Activated CD8-positive, alpha-beta memory T cell treated with anti-CD3 and anti-CD28 coated beads for 36 hours (primary cell): ENCODE data around the gene HDAC3. TPM values are rescaled to one million over a fixed set of nuclear protein-coding genes. Genes with fewer than 3 reads are reported as not detected.

Experiments used
- CTCF ChIA-PET: fragments of 350-600 bp; sonication (Branson Sonifier 250); formaldehyde crosslinking; loops from one replicate; lab custom pipeline; 2021; ENCODE audit warnings: antibody characterized with exemption; lab: Charles Lee
- POLR2A ChIA-PET: fragments of 350-600 bp; sonication (Branson Sonifier 250); formaldehyde crosslinking; loops from one replicate; lab custom pipeline; 2021; ENCODE audit warnings: antibody characterized with exemption; lab: Charles Lee
- total RNA-seq, 2 experiments: library from RNA; stranded (reverse); gene quantifications; one replicate each; pipeline ENCODE4 v1.2.3, GENCODE V29; 2021

The HDAC3 gene
- total RNA-seq, 2 experiments from 2014 or later = 86.3 to 92.9 TPM

DNA sequence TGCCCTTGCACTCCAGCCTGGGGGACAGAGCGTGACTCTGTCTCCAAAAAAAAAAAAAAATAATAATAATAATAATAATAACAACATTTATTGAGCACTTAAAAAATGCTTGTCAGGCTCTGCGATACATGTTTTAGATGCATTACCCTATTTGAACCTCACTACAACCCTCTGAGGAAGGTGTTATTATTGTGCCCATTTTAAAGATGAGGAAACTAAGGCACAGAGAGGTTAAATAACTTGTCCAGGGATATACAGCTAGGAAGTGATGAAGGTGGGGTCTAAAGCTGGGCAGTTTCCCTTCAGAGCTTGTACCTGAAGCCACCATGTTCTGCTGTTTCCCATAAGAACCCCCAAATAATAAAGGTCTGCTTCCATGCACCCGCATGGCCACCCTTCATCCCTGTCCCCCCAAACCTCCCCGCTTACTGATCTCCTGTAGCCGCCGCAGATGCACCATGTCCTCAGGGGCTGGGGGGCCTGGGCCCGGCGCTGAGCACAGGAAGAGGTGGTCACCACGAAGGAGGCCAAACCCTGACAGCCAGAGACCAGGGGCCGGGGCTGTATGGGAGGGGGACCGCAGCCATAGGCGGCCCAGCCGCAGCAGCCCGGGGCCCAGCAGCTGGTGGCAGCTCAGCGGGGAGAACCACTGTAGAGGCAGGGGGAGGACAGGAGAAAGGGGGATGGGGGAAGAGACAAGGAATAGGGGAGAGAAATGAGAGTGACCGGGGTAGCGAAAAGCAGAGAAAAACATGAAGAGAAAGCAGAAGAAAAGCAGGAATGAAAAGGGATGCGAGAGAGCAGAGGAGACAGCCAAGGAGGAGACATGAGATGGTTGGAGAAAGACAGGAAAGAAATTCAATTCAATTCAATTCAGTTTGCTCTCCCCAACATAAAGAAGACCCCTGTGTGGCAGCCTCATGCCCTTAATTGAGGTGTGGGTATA lies 29.6 kb upstream of the HDAC3 start:
- ChIA-PET POLR2A (interaction anchor here (0.6 kb wide), 1 partner anchor 47 kb away, joined by 4 read pairs; no protein-coding TSS in a partner anchor), CTCF (interaction anchor here (0.6 to 2.1 kb wide), 8 partner anchors 11 to 1247 kb away, joined by 3 to 7 read pairs (median 4); no protein-coding TSS in a partner anchor)

GRCh38 chr5:141664733-141665461 lies 28.2 kb upstream of the HDAC3 start:
- ChIA-PET POLR2A (no interaction called here), CTCF (interaction anchor here (0.6 to 2.1 kb wide), 12 partner anchors 9 to 304 kb away, joined by 3 to 9 read pairs (median 5); partner anchors contain the start of genes FCHSD1, PCDH1 and RNF14)

GRCh38 chr5:141663506-141663905 lies 26.9 kb upstream of the HDAC3 start:
- CTCF ChIA-PET = interaction anchor here (1.3 kb wide), 1 partner anchor 215 kb away, joined by 5 read pairs; the partner anchor contains the start of gene PCDH1
- POLR2A ChIA-PET = no interaction called here

- CTCF ChIA-PET = interaction anchor here (1.3 kb wide), 1 partner anchor 217 kb away, joined by 5 read pairs; the partner anchor contains the start of gene PCDH1
- POLR2A ChIA-PET = no interaction called here
Measured at GRCh38 chr5:141662028-141662427, 25.4 kb upstream of the HDAC3 start.

DNA sequence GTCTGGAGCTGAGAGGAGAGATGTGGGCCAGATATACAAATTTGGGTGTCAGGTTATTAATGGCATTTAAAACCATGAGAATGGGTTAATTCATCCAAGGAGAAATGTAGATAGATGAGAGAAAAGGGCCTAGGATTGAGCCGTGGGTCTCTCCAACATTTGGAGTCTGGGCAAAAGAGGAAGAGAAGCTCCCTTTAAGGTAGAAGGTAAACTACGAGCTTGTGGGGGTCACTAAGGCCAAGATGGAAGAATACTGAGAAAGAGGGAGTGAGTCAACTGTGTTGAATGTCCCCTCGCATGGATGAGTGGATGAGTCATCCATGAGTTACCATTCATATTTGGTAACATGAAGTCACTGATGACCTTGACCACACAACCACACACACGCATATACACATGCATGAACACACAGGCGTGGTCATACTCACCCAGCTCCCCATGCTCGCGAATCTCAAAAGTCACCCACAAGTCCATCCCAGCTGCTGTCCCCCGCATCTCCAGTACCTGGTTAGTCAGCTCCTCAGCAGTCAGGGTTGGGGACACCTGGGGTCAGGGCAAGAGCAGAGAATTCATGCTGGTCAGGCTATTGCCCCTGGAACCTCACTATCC lies 21.4 kb upstream of the HDAC3 start:
- ChIA-PET POLR2A (no interaction called here), CTCF (interaction anchor here (0.9 to 1.0 kb wide), 2 partner anchors 34 to 221 kb away, joined by 3 read pairs; no protein-coding TSS in a partner anchor)

DNA sequence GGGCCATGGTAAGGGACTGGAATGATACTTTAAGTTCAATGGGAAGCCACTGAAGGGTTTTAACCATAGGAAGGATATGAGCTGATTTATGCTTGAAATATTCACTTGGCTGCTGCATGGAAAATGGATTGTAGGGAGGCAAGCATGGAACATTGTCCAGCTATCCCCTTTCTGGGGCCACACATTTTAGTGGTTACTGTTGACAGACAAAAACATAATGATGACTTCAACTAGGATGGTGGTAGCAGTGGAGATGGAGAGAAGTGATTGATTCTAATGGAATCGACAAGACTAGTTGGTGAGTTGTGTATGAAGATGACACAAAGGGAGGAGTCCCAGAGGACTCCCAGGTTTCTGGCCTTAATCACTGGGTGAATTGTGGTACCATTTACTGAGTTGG lies 20.8 kb upstream of the HDAC3 start:
- ChIA-PET CTCF (interaction anchor here (0.9 kb wide), 1 partner anchor 222 kb away, joined by 3 read pairs; no protein-coding TSS in a partner anchor), POLR2A (no interaction called here)

GRCh38 chr5:141656396-141656795 lies 19.7 kb upstream of the HDAC3 start:
- ChIA-PET POLR2A (no interaction called here), CTCF (interaction anchor here (0.7 kb wide), 1 partner anchor 8 kb away, joined by 3 read pairs; no protein-coding TSS in a partner anchor)

GRCh38 chr5:141655020-141655419 lies 18.4 kb upstream of the HDAC3 start:
- ChIA-PET POLR2A (interaction anchor here (0.7 kb wide), 1 partner anchor 15 kb away, joined by 5 read pairs; no protein-coding TSS in a partner anchor), CTCF (no interaction called here)

DNA sequence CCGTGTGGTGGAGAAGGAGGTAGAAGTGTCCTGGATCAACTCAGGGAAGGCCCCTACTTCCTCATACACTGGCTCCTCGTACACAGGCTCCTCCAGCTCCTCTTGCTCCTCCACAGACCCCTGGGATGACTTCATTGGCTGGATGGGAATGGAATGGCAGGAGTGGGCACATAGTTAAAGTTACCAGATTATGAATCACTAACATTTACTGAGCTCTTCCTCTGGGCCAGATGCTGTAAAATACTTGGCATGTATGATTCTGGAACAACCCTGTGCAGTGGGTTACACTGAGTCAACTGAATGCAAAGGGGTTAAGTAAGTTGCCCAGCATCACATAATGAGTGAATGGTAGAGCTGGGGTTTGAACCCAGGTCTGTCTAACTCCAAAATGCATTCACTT lies 17.6 kb upstream of the HDAC3 start:
- CTCF ChIA-PET = interaction anchor here (0.7 to 1.8 kb wide), 2 partner anchors 11 to 12 kb away, joined by 3 to 9 read pairs; no protein-coding TSS in a partner anchor

GRCh38 chr5:141651728-141652105 lies 15.1 kb upstream of the HDAC3 start:
- CTCF ChIA-PET = interaction anchor here (1.4 to 2.6 kb wide), 6 partner anchors 9 to 60 kb away, joined by 5 to 15 read pairs (median 8); partner anchors contain the start of genes DIAPH1, HDAC3 and RELL2
- POLR2A ChIA-PET = interaction anchor here (1.4 to 1.7 kb wide), 4 partner anchors 14 to 272 kb away, joined by 3 to 17 read pairs (median 8); partner anchors contain the start of genes DELE1, HDAC3 and RELL2

More for the DNA sequence above, 17.6 kb upstream of the HDAC3 start:
- POLR2A ChIA-PET = interaction anchor here (0.7 kb wide), 1 partner anchor 16 kb away, joined by 5 read pairs; no protein-coding TSS in a partner anchor

DNA sequence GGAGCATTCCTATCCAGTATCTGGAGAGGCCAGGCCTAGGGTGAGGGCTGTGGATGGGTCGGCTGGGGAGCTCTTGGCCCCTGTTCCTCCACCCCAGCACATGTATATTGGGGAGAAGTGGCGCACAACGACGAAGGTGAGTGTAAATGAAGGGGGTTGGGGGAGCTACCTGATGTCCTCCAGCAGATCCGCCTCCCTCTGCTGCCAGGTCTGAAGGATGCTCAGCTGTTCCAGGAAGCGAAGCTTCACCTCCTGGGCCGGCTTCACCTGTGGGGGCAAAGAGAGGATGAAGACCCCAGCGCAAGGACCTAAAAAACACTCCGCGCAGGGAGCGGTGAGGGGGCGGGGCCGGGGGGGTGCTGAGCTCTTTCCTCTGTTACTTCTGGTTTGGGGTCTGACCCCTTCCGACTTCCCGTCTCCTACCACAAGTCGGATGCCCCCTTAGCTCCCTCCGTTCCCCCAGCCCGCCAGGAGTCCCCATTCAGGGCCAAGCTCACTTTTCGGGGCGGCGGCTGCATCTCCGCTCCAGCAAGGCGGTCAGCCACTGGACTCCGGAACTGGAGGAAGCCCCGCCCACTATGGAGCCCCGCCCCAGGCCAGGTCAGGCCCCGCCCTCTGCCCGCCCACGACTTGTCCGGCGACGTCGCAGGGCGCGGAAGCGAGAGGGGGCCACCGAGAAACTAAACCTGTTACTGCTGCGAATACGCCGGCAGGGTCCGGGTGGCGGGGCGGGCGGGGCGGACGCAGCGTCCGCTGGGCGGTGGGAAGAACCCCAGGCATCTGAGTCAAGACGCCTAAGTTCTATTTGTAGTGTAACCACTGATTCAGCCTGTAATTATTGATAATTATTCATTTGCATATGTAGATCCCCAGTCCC lies 14.4 kb upstream of the HDAC3 start, which contains the start of gene FCHSD1:
Gene FCHSD1 (minus strand): TSS at position 568 of the 877 bp plus-strand sequence. CDS start 50 bp downstream, at position 518.
- ChIA-PET CTCF (interaction anchor here (0.9 to 2.6 kb wide), 7 partner anchors 9 to 361 kb away, joined by 4 to 15 read pairs (median 7); partner anchors contain the start of genes DIAPH1, HDAC3 and RELL2), POLR2A (interaction anchor here (0.6 to 1.7 kb wide), 7 partner anchors 8 to 311 kb away, joined by 3 to 17 read pairs (median 3); partner anchors contain the start of genes DELE1, HDAC3 and RELL2)

DNA sequence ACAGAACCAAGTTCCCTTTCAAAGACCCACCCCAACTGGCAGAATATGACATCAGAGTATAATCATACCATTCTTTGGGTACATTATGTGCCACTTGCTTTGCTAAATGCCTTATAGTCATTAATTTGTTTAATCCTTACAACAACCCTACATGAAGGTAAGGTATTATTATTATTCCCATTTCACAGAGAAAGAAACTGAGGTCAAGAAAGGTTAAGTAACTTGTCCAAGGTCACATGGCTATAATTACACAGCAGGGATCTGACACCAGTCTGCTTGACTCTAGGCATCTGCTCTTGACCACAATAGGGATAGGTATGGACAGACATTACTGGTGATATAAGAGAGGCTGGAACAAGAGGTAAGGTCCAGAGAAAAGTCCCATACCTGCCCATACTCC lies 13.3 kb upstream of the HDAC3 start:
- ChIA-PET POLR2A (interaction anchor here (1.7 kb wide), 1 partner anchor 33 kb away, joined by 7 read pairs; no protein-coding TSS in a partner anchor), CTCF (interaction anchor here (2.5 kb wide), 2 partner anchors 12 to 13 kb away, joined by 9 to 15 read pairs; partner anchors contain the start of genes HDAC3 and RELL2)

- POLR2A ChIA-PET = no interaction called here
- CTCF ChIA-PET = interaction anchor here (1.1 to 2.5 kb wide), 3 partner anchors 12 to 229 kb away, joined by 4 to 9 read pairs (median 5); partner anchors contain the start of genes HDAC3, PCDH1 and RELL2
Measured at GRCh38 chr5:141649056-141649688, 12.5 kb upstream of the HDAC3 start.

- CTCF ChIA-PET = interaction anchor here (1.5 to 2.5 kb wide), 3 partner anchors 11 to 231 kb away, joined by 4 to 9 read pairs (median 5); partner anchors contain the start of genes DIAPH1, HDAC3, PCDH1 and RELL2
- POLR2A ChIA-PET = interaction anchor here (1.1 kb wide), 1 partner anchor 13 kb away, joined by 3 read pairs; no protein-coding TSS in a partner anchor
Measured at GRCh38 chr5:141647851-141648250, 11.2 kb upstream of the HDAC3 start.

- ChIA-PET CTCF (interaction anchor here (1.0 to 2.5 kb wide), 3 partner anchors 10 to 45 kb away, joined by 3 to 9 read pairs (median 4); partner anchors contain the start of genes DIAPH1, HDAC3 and RELL2), POLR2A (interaction anchor here (1.1 to 1.5 kb wide), 2 partner anchors 10 to 13 kb away, joined by 3 to 4 read pairs; partner anchors contain the start of genes HDAC3 and RELL2)
Measured at GRCh38 chr5:141647242-141647641, 10.6 kb upstream of the HDAC3 start.

DNA sequence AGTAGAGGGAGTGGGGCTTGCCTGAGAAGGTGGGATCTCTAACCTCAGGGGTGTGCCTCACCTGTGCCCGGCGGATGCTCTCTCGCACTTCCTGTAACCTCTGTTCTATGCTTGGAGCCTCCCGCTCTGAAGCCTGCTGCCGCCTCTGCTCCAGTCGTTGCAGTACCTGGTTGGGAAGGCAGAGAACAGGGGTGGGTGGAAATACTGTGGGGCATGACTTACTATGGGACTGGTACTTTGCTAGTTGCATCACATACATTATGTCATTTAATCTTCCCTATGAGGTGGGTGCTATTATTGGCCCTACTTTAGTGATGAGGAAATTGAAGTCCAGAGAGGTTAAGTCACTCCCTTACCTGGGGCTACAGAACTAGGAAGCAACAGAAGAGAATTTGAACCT lies 9.4 kb upstream of the HDAC3 start:
- ChIA-PET CTCF (interaction anchor here (0.9 kb wide), 1 partner anchor 28 kb away, joined by 3 read pairs; no protein-coding TSS in a partner anchor), POLR2A (interaction anchor here (0.5 to 1.5 kb wide), 2 partner anchors 9 to 136 kb away, joined by 4 read pairs; partner anchors contain the start of genes HDAC3 and RELL2)
